AML-193 (cell line): ENCODE results near the gene ZCCHC18.
"Not testable (repeated sequence)": the region's sequence is repeated elsewhere in the genome, so short reads cannot be mapped to it uniquely, and the experiment has no call there.

ENCODE experiments used
- DNase-seq, 2 experiments: peaks; one replicate each; lab custom pipeline; 2025; lab: John Stamatoyannopoulos, UW

ZCCHC18 gene

GRCh38 chrX:104112326-104112951, at the start of gene ZCCHC18:
TSS of gene ZCCHC18 (plus strand) at chrX:104112523. CDS start at chrX:104114112, 1,589 bp downstream.
- DNase-seq: no peak

- not testable (repeated sequence) for DNase-seq
Measured at GRCh38 chrX:104062636-104063035, 49.7 kb upstream of the ZCCHC18 start.

- not testable (repeated sequence) for DNase-seq
Measured at GRCh38 chrX:104075778-104076445, 36.4 kb upstream of the ZCCHC18 start, which contains the start of gene TMSB15C. TSS of gene TMSB15C (minus strand) at chrX:104076236.

GRCh38 chrX:104077854-104078253, 34.5 kb upstream of the ZCCHC18 start:
- DNase-seq: not testable (repeated sequence)

- DNase-seq: no peak
Measured at GRCh38 chrX:104084063-104084462, 28.3 kb upstream of the ZCCHC18 start.

GRCh38 chrX:104084534-104085277, 27.6 kb upstream of the ZCCHC18 start:
- no peak for DNase-seq

- DNase-seq: no peak
Measured at GRCh38 chrX:104085477-104085876, 26.8 kb upstream of the ZCCHC18 start.

- no peak for DNase-seq
Measured at GRCh38 chrX:104085919-104086318, 26.4 kb upstream of the ZCCHC18 start.

- peak; percentile 41 to 62 for DNase-seq
Measured at GRCh38 chrX:104098151-104098808, 14.0 kb upstream of the ZCCHC18 start.

- DNase-seq: no peak
Measured at GRCh38 chrX:104098919-104099318, 13.4 kb upstream of the ZCCHC18 start.

GRCh38 chrX:104104676-104105075, 7.6 kb upstream of the ZCCHC18 start:
- DNase-seq: no peak

GRCh38 chrX:104105330-104106262, 6.7 kb upstream of the ZCCHC18 start:
- no peak for DNase-seq

GRCh38 chrX:104108955-104109354, 3.4 kb upstream of the ZCCHC18 start:
- DNase-seq: no peak

- not testable (repeated sequence) for DNase-seq
Measured at GRCh38 chrX:104110491-104111240, 1.7 kb upstream of the ZCCHC18 start.

GRCh38 chrX:104113222-104113965, 1.1 kb downstream of the ZCCHC18 start:
- DNase-seq: peak; percentile 9 to 25

- no peak for DNase-seq
Measured at GRCh38 chrX:104117759-104118158, 5.4 kb downstream of the ZCCHC18 start.

GRCh38 chrX:104118765-104119164, 6.4 kb downstream of the ZCCHC18 start:
- no peak for DNase-seq

GRCh38 chrX:104122829-104123228, 10.5 kb downstream of the ZCCHC18 start:
- peak in 1 of 2 experiments; percentile 18 for DNase-seq

- DNase-seq: no peak
Measured at GRCh38 chrX:104126856-104127255, 14.5 kb downstream of the ZCCHC18 start.

- DNase-seq: no peak
Measured at GRCh38 chrX:104130808-104131207, 18.5 kb downstream of the ZCCHC18 start.
